H9 (cell line): ENCODE data around the gene SSBP3. TPM values are rescaled to one million over a fixed set of nuclear protein-coding genes. Genes with fewer than 3 reads are reported as not detected.

Experiments used
- DNase-seq: peaks from one replicate; pipeline ENCODE4 v3.0.0-alpha.2; 2017
- H2AFZ ChIP-seq: one replicate; pipeline ENCODE4 v1.6.1; 2013; ENCODE audit warnings: mild to moderate bottlenecking, low read length, control low read depth, moderate library complexity
- H2AK5ac ChIP-seq: 2 replicates; pipeline ENCODE4 v1.6.1; 2013; ENCODE audit warnings: low read length, control low read depth, mixed read lengths; ENCODE audit not compliant: insufficient read length
- H2BK120ac ChIP-seq: one replicate; pipeline ENCODE4 v1.6.1; 2013; ENCODE audit warnings: low read depth, mild to moderate bottlenecking, low read length, control low read depth, inconsistent platforms; ENCODE audit not compliant: poor library complexity, severe bottlenecking
- H2BK12ac ChIP-seq: 2 replicates; pipeline ENCODE4 v1.6.1; 2013; ENCODE audit warnings: low read length, control low read depth, mixed read lengths, low read depth; ENCODE audit not compliant: insufficient read length
- H2BK15ac ChIP-seq: 2 replicates; pipeline ENCODE4 v1.6.1; 2013; ENCODE audit warnings: low read depth, low read length, control low read depth
- H2BK20ac ChIP-seq: one replicate; pipeline ENCODE4 v1.6.1; 2013; ENCODE audit warnings: low read depth, mild to moderate bottlenecking, low read length, control low read depth, inconsistent platforms; ENCODE audit not compliant: poor library complexity, severe bottlenecking
- H2BK5ac ChIP-seq: 2 replicates; pipeline ENCODE4 v1.6.1; 2013; ENCODE audit warnings: low read length, control low read depth, mixed read lengths; ENCODE audit not compliant: insufficient read length
- H3K14ac ChIP-seq: 2 replicates; pipeline ENCODE4 v1.6.1; 2013; ENCODE audit warnings: low read length, control low read depth; ENCODE audit not compliant: insufficient read depth
- H3K18ac ChIP-seq: 2 replicates; pipeline ENCODE4 v1.6.1; 2013; ENCODE audit warnings: low read depth, mild to moderate bottlenecking, mixed read lengths, low read length, control low read depth; ENCODE audit not compliant: insufficient read length
- H3K23ac ChIP-seq: 2 replicates; pipeline ENCODE4 v1.6.1; 2013; ENCODE audit warnings: low read length, control low read depth, mixed read lengths, low read depth; ENCODE audit not compliant: insufficient read length
- H3K23me2 ChIP-seq: 2 replicates; pipeline ENCODE4 v1.6.1; 2013; ENCODE audit warnings: low read depth, mild to moderate bottlenecking, mixed read lengths, low read length, control low read depth; ENCODE audit not compliant: insufficient read length, poor library complexity, severe bottlenecking
- H3K27ac ChIP-seq: 2 replicates; pipeline ENCODE4 v1.5.1; 2013; ENCODE audit warnings: low read length, control low read depth, mixed read lengths, low read depth; ENCODE audit not compliant: insufficient read length
- H3K27me3 ChIP-seq: 2 replicates; pipeline ENCODE4 v1.6.1; 2013; ENCODE audit warnings: low read length, control low read depth, inconsistent platforms; ENCODE audit not compliant: insufficient read depth
- H3K4ac ChIP-seq: 2 replicates; pipeline ENCODE4 v1.6.1; 2013; ENCODE audit warnings: low read depth, mild to moderate bottlenecking, control low read depth, inconsistent platforms, low read length, moderate library complexity
- H3K4me1 ChIP-seq: 2 replicates; pipeline ENCODE4 v1.6.1; 2013; ENCODE audit warnings: low read length, control low read depth, inconsistent platforms; ENCODE audit not compliant: insufficient read depth
- H3K4me2 ChIP-seq: 2 replicates; pipeline ENCODE4 v1.6.1; 2013; ENCODE audit warnings: low read length, control low read depth, mixed read lengths; ENCODE audit not compliant: insufficient read length, insufficient read depth
- H3K56ac ChIP-seq: 2 replicates; pipeline ENCODE4 v1.6.1; 2013; ENCODE audit warnings: low read depth, mild to moderate bottlenecking, mixed read lengths, low read length, control low read depth; ENCODE audit not compliant: insufficient read length
- H3K79me1 ChIP-seq: 2 replicates; pipeline ENCODE4 v1.6.1; 2013; ENCODE audit warnings: low read depth, mild to moderate bottlenecking, moderate library complexity, low read length, control low read depth, inconsistent platforms; ENCODE audit not compliant: insufficient read depth, poor library complexity, severe bottlenecking
- H3K79me2 ChIP-seq: 2 replicates; pipeline ENCODE4 v1.6.1; 2013; ENCODE audit warnings: low read length, control low read depth, inconsistent platforms; ENCODE audit not compliant: insufficient read depth
- H3K9ac ChIP-seq: 2 replicates; pipeline ENCODE4 v1.6.1; 2013; ENCODE audit warnings: low read length, control low read depth, mixed read lengths; ENCODE audit not compliant: insufficient read length; ENCODE audit errors: extremely low read depth
- H3K9me3 ChIP-seq: one replicate; pipeline ENCODE4 v1.6.1; 2013; ENCODE audit warnings: low read depth, low read length, inconsistent platforms; ENCODE audit not compliant: control insufficient read depth
- H3T11ph ChIP-seq: one replicate; pipeline ENCODE4 v1.6.1; 2013; ENCODE audit warnings: mild to moderate bottlenecking, low read length, control low read depth, inconsistent platforms
- H4K20me1 ChIP-seq: one replicate; pipeline ENCODE4 v1.6.1; 2013; ENCODE audit not compliant: control insufficient read depth, insufficient read length, insufficient read depth
- H4K5ac ChIP-seq: 2 replicates; pipeline ENCODE4 v1.6.1; 2013; ENCODE audit warnings: low read depth, mild to moderate bottlenecking, mixed read lengths, low read length, control low read depth; ENCODE audit not compliant: insufficient read length
- H4K8ac ChIP-seq: replicated peaks from 2 replicates; pipeline ENCODE4 v1.6.1; 2013; ENCODE audit warnings: low read length, control low read depth, mixed read lengths, low read depth; ENCODE audit not compliant: insufficient read length
- H4K91ac ChIP-seq: 2 replicates; pipeline ENCODE4 v1.6.1; 2013; ENCODE audit warnings: low read depth, mild to moderate bottlenecking, moderate library complexity, mixed read lengths, low read length, control low read depth; ENCODE audit not compliant: insufficient read length
- H3K27ac Mint-ChIP-seq, 3 experiments: 2 replicates in 2 of 3; 3 replicates in 1 of 3; pipeline ENCODE4 v1.8.0; 2020 to 2021; ENCODE audit warnings: mixed read lengths in 3 of 3, mild to moderate bottlenecking in 1 of 3, moderate library complexity in 1 of 3
- H3K27me3 Mint-ChIP-seq: 2 replicates; pipeline ENCODE4 v1.8.0; 2021; ENCODE audit warnings: low read depth, mild to moderate bottlenecking, moderate library complexity, mixed read lengths
- H3K36me3 Mint-ChIP-seq, 3 experiments: 2 replicates in 2 of 3; 3 replicates in 1 of 3; pipeline ENCODE4 v1.8.0; 2020 to 2021; ENCODE audit warnings: low read depth in 3 of 3, mixed read lengths in 3 of 3; ENCODE audit not compliant: insufficient read depth in 1 of 3
- H3K4me1 Mint-ChIP-seq, 2 experiments: 2 replicates each; pipeline ENCODE4 v1.8.0; 2020; ENCODE audit warnings: mixed read lengths in 2 of 2
- H3K4me3 Mint-ChIP-seq, 2 experiments: 2 replicates in 1 of 2; 3 replicates in 1 of 2; pipeline ENCODE4 v1.8.0; 2020 to 2021; ENCODE audit warnings: mild to moderate bottlenecking in 2 of 2, mixed read lengths in 2 of 2, moderate library complexity in 1 of 2
- H3K9me3 Mint-ChIP-seq, 2 experiments: 2 replicates in 1 of 2; 3 replicates in 1 of 2; pipeline ENCODE4 v1.8.0; 2020; ENCODE audit warnings: mild to moderate bottlenecking in 2 of 2, mixed read lengths in 2 of 2, moderate library complexity in 1 of 2
- WGBS: extraction: QIAGEN DNeasy Blood & Tissue Kit; methylation state at CpG from one replicate; pipeline ENCODE4 v1.1.7; 2013; ENCODE audit warnings: missing lambda C conversion rate, low lambda C conversion rate, mixed read lengths; ENCODE audit not compliant: insufficient read length; ENCODE audit errors: extremely low coverage; 5-methylcytosine and 5-hydroxymethylcytosine counted together
- total RNA-seq: library from RNA; stranded (reverse); gene quantifications from 2 replicates; pipeline ENCODE4 v1.2.1, GENCODE V29; 2021
- TF ChIP-seq, protein P1 (sequence below): fragments of 200-600 bp; sonication (generic); conservative IDR thresholded peaks from 3 replicates; pipeline ENCODE4 v1.8.0; 2021; ENCODE audit warnings: antibody characterized with exemption, mild to moderate bottlenecking

Gene SSBP3
- total RNA-seq, 1 experiment from 2014 or later: 126 TPM

DNA sequence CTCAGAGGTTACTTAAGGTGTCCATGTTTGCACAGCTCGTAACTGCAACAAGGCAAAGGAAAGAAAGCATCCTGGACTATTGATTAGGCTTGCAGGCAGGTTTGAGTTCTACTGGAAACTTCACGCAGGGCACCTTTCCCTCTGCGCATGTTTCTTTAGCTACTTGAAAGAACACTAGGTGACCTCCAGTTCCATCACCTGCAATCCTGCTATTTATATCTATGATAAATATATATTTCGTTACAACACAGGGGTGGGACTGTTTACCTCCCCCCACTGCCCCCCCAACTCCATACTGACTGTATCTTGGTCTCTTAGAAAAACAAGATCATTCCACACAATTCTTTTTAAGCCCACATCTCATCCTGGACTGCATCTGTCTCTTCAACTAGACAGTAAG, 12.1 kb downstream of the SSBP3 start:
- peaks cover 28 to 38% of the 10 kb centered on the region in 2 experiments for H3K4me1 Mint-ChIP-seq

More for the DNA sequence above, 12.1 kb downstream of the SSBP3 start:
- Histone ChIP-seq H4K20me1 (peaks cover 2% of the 10 kb centered on the region), H3K23ac (no peak overlapping the region), H3K9ac (no peak overlapping the region), H3K4ac (no peak overlapping the region), H2BK120ac (no peak overlapping the region), H4K91ac (no peak overlapping the region), H3K79me1 (peaks cover 6% of the 10 kb centered on the region), H3T11ph (no peak overlapping the region), H3K23me2 (no peaks in the 10 kb centered on the region), H4K8ac (no peak overlapping the region), H3K79me2 (peaks cover 21% of the 10 kb centered on the region; the same call in 1 of the 2 replicates), H3K4me1 (no peaks in the 10 kb centered on the region; the same call in 1 of the 2 replicates), H4K5ac (no peak overlapping the region), H2AK5ac (no peak overlapping the region), H3K56ac (no peak overlapping the region), H2BK15ac (no peak overlapping the region), H3K4me2 (no peak overlapping the region), H2BK12ac (no peak overlapping the region), H3K27ac (no peak overlapping the region), H3K27me3 (no peaks in the 10 kb centered on the region), H3K14ac (no peak overlapping the region), H2BK5ac (no peak overlapping the region), H2BK20ac (no peak overlapping the region), H3K9me3 (no peaks in the 10 kb centered on the region), H3K18ac (no peak overlapping the region), H2AFZ (no peak overlapping the region)
- no peaks in the 10 kb centered on the region for H3K27me3 Mint-ChIP-seq
- TF ChIP-seq, protein P1, sequence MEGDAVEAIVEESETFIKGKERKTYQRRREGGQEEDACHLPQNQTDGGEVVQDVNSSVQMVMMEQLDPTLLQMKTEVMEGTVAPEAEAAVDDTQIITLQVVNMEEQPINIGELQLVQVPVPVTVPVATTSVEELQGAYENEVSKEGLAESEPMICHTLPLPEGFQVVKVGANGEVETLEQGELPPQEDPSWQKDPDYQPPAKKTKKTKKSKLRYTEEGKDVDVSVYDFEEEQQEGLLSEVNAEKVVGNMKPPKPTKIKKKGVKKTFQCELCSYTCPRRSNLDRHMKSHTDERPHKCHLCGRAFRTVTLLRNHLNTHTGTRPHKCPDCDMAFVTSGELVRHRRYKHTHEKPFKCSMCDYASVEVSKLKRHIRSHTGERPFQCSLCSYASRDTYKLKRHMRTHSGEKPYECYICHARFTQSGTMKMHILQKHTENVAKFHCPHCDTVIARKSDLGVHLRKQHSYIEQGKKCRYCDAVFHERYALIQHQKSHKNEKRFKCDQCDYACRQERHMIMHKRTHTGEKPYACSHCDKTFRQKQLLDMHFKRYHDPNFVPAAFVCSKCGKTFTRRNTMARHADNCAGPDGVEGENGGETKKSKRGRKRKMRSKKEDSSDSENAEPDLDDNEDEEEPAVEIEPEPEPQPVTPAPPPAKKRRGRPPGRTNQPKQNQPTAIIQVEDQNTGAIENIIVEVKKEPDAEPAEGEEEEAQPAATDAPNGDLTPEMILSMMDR: no peak
- no peak overlapping the region for H3K4me3 Mint-ChIP-seq
- peaks cover 42 to 82% (median 80%) of the 10 kb centered on the region in 3 experiments for H3K36me3 Mint-ChIP-seq
- H3K9me3 Mint-ChIP-seq: no peaks in the 10 kb centered on the region
- peak overlapping the region in 1 of 3 experiments; percentile 23; a peak in 3 of 7 replicates for H3K27ac Mint-ChIP-seq
- no CpG with 5 or more reads among the region's 4 CpGs for WGBS
- no peak for DNase-seq
